ENCODE results near the gene WNT3A.

DNA sequence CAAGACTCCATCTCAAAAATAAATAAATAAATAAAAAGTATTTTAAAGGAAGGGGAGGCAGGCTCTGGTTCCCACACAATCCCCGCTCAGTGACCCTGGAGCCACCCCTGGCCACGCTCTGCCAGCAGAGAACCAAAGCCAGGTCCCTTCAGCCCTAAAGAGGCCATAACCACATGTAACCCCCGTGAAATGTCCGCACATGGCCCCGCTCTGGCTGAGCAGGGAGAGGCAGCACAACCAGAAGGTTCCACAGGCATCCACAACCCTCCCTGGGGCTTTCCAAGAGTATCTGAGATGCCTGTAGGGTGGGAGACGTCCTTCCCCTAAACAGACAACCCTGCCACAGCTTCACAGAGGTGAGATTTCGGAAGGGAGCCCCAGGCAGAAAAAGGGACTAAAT lies 74.3 kb downstream of the WNT3A start:
- TF ChIP-seq POLR2A (IDR thresholded peaks at IDR 0.05; ENCODE audit: extremely low read depth, insufficient read length): no peak
- TF ChIP-seq, protein P1, sequence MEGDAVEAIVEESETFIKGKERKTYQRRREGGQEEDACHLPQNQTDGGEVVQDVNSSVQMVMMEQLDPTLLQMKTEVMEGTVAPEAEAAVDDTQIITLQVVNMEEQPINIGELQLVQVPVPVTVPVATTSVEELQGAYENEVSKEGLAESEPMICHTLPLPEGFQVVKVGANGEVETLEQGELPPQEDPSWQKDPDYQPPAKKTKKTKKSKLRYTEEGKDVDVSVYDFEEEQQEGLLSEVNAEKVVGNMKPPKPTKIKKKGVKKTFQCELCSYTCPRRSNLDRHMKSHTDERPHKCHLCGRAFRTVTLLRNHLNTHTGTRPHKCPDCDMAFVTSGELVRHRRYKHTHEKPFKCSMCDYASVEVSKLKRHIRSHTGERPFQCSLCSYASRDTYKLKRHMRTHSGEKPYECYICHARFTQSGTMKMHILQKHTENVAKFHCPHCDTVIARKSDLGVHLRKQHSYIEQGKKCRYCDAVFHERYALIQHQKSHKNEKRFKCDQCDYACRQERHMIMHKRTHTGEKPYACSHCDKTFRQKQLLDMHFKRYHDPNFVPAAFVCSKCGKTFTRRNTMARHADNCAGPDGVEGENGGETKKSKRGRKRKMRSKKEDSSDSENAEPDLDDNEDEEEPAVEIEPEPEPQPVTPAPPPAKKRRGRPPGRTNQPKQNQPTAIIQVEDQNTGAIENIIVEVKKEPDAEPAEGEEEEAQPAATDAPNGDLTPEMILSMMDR (IDR thresholded peaks at IDR 0.05; ENCODE audit: low read depth, low read length): no peak

Data from NB4 (cell line).